GM12873 (cell line): ENCODE measurements around the gene POR.

ENCODE experiments used
- CTCF ChIP-seq: IDR thresholded peaks from 2 replicates; pipeline ENCODE4 v1.5.1; 2012; ENCODE audit warnings: low read depth, mild to moderate bottlenecking, moderate library complexity, low read length, control low read depth; ENCODE audit not compliant: insufficient read depth; ENCODE audit errors: missing control alignments

The POR gene

GRCh38 chr7:75985009-75985517 lies 70.1 kb downstream of the POR start:
- no peak for TF ChIP-seq CTCF

- TF ChIP-seq CTCF, result no peak
Observed at GRCh38 chr7:75985518-75986146, 70.7 kb downstream of the POR start.

GRCh38 chr7:75986147-75986781 lies 71.3 kb downstream of the POR start:
- no peak for TF ChIP-seq CTCF

GRCh38 chr7:75987026-75987804 lies 72.3 kb downstream of the POR start:
- TF ChIP-seq CTCF, result no peak

GRCh38 chr7:75987805-75988567 lies 73.0 kb downstream of the POR start:
- no peak for TF ChIP-seq CTCF

- TF ChIP-seq CTCF, result no peak
Observed at GRCh38 chr7:75988568-75989499, 73.9 kb downstream of the POR start.
